ENCODE results near the gene DBNL. TPM values are rescaled to one million over a fixed set of nuclear protein-coding genes. Genes with fewer than 3 reads are reported as not detected.
A peak's percentile ranks its signal among the peaks of the same experiment; 100 is the strongest.

DBNL gene
- total and polyA plus RNA-seq, 2 of the 13 experiments (the other 11 are each of a cell fraction or from before 2014, with no cell fraction given), result 20.8 to 35.1 TPM

DNA sequence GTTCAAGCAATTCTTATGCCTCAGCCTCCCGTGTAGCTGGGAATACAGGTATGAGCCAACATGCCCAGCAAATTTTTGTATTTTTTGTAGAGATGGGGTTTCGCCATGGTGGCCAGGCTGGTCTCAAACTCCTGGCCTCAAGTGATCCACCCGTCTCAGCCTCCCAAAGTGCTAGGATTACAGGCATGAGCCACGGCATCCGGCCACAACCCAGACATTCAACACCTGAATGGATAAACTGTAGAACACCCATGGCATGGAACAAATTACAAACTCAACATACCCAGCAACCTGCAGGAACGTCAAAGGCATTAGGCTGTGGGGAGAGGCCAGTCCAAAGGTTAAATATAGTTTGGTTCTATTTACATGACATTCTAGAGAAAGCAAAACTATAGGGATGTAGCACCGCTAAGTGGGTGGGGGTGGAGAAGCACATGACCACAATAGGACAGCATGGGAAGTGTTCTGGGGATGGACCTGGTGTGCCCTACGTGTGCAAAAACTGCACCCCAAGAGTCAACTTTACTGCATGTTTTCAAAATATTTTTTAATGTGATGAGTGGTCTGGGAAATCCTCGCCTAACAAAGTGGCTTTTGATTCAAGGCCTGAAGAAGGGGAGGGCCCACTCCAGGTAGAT, 27.3 kb downstream of the DBNL start (continued):
- TF ChIP-seq, protein P1, sequence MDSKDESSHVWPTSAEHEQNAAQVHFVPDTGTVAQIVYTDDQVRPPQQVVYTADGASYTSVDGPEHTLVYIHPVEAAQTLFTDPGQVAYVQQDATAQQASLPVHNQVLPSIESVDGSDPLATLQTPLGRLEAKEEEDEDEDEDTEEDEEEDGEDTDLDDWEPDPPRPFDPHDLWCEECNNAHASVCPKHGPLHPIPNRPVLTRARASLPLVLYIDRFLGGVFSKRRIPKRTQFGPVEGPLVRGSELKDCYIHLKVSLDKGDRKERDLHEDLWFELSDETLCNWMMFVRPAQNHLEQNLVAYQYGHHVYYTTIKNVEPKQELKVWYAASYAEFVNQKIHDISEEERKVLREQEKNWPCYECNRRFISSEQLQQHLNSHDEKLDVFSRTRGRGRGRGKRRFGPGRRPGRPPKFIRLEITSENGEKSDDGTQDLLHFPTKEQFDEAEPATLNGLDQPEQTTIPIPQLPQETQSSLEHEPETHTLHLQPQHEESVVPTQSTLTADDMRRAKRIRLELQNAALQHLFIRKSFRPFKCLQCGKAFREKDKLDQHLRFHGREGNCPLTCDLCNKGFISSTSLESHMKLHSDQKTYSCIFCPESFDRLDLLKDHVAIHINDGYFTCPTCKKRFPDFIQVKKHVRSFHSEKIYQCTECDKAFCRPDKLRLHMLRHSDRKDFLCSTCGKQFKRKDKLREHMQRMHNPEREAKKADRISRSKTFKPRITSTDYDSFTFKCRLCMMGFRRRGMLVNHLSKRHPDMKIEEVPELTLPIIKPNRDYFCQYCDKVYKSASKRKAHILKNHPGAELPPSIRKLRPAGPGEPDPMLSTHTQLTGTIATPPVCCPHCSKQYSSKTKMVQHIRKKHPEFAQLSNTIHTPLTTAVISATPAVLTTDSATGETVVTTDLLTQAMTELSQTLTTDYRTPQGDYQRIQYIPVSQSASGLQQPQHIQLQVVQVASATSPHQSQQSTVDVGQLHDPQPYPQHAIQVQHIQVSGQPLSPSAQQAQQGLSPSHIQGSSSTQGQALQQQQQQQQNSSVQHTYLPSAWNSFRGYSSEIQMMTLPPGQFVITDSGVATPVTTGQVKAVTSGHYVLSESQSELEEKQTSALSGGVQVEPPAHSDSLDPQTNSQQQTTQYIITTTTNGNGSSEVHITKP (CRISPR knock-in tag; IDR thresholded peaks at IDR 0.05; ENCODE audit: low read depth), result peak; percentile 57; the same call in 1 of the 2 replicates
- TF ChIP-seq ZNF556 (CRISPR knock-in tag; IDR thresholded peaks at IDR 0.05; ENCODE audit: borderline replicate concordance), result peak; percentile 74; the same call in 1 of the 2 replicates
- TF ChIP-seq, protein P2, sequence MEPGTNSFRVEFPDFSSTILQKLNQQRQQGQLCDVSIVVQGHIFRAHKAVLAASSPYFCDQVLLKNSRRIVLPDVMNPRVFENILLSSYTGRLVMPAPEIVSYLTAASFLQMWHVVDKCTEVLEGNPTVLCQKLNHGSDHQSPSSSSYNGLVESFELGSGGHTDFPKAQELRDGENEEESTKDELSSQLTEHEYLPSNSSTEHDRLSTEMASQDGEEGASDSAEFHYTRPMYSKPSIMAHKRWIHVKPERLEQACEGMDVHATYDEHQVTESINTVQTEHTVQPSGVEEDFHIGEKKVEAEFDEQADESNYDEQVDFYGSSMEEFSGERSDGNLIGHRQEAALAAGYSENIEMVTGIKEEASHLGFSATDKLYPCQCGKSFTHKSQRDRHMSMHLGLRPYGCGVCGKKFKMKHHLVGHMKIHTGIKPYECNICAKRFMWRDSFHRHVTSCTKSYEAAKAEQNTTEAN (CRISPR knock-in tag; conservative IDR thresholded peaks at IDR 0.05), result 0 out of 2 replicates have a peak, but pooled peaks have one; percentile 46
- TF ChIP-seq ZFP36L1 (CRISPR knock-in tag; IDR thresholded peaks at IDR 0.05), result 0 out of 2 replicates have a peak, but pooled peaks have one; percentile 32
- no peak for TF ChIP-seq RFXAP (CRISPR knock-in tag; IDR thresholded peaks at IDR 0.05; ENCODE audit: borderline replicate concordance)
- TF ChIP-seq DMAP1 (CRISPR knock-in tag; IDR thresholded peaks at IDR 0.05), result 0 out of 2 replicates have a peak, but pooled peaks have one; percentile 5
- peak; percentile 62 for TF ChIP-seq PHF21A (CRISPR knock-in tag; IDR thresholded peaks at IDR 0.05)
- TF ChIP-seq ASH2L (IDR thresholded peaks at IDR 0.05; ENCODE audit: insufficient read length, low read depth, low read length), result peak; percentile 47
- TF ChIP-seq, protein P3, sequence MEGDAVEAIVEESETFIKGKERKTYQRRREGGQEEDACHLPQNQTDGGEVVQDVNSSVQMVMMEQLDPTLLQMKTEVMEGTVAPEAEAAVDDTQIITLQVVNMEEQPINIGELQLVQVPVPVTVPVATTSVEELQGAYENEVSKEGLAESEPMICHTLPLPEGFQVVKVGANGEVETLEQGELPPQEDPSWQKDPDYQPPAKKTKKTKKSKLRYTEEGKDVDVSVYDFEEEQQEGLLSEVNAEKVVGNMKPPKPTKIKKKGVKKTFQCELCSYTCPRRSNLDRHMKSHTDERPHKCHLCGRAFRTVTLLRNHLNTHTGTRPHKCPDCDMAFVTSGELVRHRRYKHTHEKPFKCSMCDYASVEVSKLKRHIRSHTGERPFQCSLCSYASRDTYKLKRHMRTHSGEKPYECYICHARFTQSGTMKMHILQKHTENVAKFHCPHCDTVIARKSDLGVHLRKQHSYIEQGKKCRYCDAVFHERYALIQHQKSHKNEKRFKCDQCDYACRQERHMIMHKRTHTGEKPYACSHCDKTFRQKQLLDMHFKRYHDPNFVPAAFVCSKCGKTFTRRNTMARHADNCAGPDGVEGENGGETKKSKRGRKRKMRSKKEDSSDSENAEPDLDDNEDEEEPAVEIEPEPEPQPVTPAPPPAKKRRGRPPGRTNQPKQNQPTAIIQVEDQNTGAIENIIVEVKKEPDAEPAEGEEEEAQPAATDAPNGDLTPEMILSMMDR (CRISPR knock-in tag; IDR thresholded peaks at IDR 0.05), result peak; percentile 63
- peak; percentile 54 for TF ChIP-seq TEAD3 (CRISPR knock-in tag; optimal IDR thresholded peaks at IDR 0.05; ENCODE audit: borderline replicate concordance)
- no peak for TF ChIP-seq FOXC1 (CRISPR knock-in tag; IDR thresholded peaks at IDR 0.05; ENCODE audit: borderline replicate concordance)
- TF ChIP-seq DPF2 (CRISPR knock-in tag; IDR thresholded peaks at IDR 0.05; ENCODE audit: borderline replicate concordance, low read depth), result 0 out of 2 replicates have a peak, but pooled peaks have one; percentile 36
- TF ChIP-seq, protein P4, sequence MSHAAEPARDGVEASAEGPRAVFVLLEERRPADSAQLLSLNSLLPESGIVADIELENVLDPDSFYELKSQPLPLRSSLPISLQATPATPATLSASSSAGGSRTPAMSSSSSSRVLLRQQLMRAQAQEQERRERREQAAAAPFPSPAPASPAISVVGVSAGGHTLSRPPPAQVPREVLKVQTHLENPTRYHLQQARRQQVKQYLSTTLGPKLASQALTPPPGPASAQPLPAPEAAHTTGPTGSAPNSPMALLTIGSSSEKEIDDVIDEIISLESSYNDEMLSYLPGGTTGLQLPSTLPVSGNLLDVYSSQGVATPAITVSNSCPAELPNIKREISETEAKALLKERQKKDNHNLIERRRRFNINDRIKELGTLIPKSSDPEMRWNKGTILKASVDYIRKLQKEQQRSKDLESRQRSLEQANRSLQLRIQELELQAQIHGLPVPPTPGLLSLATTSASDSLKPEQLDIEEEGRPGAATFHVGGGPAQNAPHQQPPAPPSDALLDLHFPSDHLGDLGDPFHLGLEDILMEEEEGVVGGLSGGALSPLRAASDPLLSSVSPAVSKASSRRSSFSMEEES (CRISPR knock-in tag; IDR thresholded peaks at IDR 0.05), result peak; percentile 87
- 0 out of 2 replicates have a peak, but pooled peaks have one; percentile 36 for TF ChIP-seq BORCS8-MEF2B (CRISPR knock-in tag; IDR thresholded peaks at IDR 0.05)
- TF ChIP-seq HDAC2 (CRISPR knock-in tag; IDR thresholded peaks at IDR 0.05), result 0 out of 2 replicates have a peak, but pooled peaks have one; percentile 15
- TF ChIP-seq, protein P5, sequence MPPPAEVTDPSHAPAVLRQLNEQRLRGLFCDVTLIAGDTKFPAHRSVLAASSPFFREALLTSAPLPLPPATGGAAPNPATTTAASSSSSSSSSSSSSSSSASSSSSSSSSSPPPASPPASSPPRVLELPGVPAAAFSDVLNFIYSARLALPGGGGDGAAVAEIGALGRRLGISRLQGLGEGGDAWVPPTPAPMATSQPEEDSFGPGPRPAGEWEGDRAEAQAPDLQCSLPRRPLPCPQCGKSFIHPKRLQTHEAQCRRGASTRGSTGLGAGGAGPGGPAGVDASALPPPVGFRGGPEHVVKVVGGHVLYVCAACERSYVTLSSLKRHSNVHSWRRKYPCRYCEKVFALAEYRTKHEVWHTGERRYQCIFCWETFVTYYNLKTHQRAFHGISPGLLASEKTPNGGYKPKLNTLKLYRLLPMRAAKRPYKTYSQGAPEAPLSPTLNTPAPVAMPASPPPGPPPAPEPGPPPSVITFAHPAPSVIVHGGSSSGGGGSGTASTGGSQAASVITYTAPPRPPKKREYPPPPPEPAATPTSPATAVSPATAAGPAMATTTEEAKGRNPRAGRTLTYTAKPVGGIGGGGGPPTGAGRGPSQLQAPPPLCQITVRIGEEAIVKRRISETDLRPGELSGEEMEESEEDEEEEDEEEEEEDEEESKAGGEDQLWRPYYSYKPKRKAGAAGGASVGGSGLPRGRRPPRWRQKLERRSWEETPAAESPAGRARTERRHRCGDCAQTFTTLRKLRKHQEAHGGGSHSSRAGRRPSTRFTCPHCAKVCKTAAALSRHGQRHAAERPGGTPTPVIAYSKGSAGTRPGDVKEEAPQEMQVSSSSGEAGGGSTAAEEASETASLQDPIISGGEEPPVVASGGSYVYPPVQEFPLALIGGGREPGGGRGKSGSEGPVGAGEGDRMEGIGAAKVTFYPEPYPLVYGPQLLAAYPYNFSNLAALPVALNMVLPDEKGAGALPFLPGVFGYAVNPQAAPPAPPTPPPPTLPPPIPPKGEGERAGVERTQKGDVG (CRISPR knock-in tag; IDR thresholded peaks at IDR 0.05; ENCODE audit: borderline replicate concordance), result 0 out of 2 replicates have a peak, but pooled peaks have one; percentile 49
- peak; percentile 67 for TF ChIP-seq GATAD2A (CRISPR knock-in tag; IDR thresholded peaks at IDR 0.05)
